ENCODE data around the gene POU5F2. TPM values are rescaled to one million over a fixed set of nuclear protein-coding genes. Genes with fewer than 3 reads are reported as not detected.

POU5F2 gene
- total RNA-seq, 1 experiment from 2014 or later = 0.73 TPM

DNA sequence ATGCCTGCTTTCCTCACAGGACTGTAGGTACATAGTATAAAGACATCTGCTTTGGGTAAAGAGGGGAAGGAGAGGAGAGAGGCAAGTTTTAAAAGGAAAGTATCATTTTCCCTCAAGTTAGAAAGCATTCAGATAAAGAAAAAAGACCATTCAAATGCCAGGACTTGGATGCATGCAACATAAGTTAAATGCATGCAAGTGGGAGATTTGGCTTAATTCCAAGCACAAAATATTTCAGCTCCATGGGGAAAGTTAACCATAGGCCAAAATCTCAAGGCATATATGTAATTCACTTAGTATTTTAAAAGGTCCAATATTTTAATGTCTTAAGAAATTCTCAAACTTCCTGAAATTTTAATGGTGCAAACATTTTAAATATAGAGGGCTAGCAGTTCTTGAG lies 36.4 kb downstream of the POU5F2 start:
- TF ChIP-seq EZH2 (IDR thresholded peaks at IDR 0.05; ENCODE audit: borderline replicate concordance, low read depth, low read length, poor library complexity, severe bottlenecking) (no peak), CTCF (conservative IDR thresholded peaks at IDR 0.05; ENCODE audit: low read depth, low read length) (no peak)
- ChIA-PET POLR2A (ENCODE audit: low non-redundant PET) (no interaction called here), CTCF (no interaction called here)
- DNase-seq (ENCODE audit: low spot score) = no peak
- intact Hi-C loops (cut with micrococcal nuclease; ENCODE audit: unreplicated experiment) = no loop called here
- Histone ChIP-seq H3K27ac (ENCODE audit: low read depth, low read length, poor library complexity, severe bottlenecking) (no peak overlapping the region), H3K4me1 (ENCODE audit: insufficient read depth, low read length, poor library complexity, severe bottlenecking) (peaks cover 4% of the 10 kb centered on the region), H3K36me3 (ENCODE audit: insufficient read depth, low read length, poor library complexity, severe bottlenecking) (no peaks in the 10 kb centered on the region), H3K4me3 (ENCODE audit: low read depth, low read length, poor library complexity, severe bottlenecking) (no peak overlapping the region), H3K27me3 (replicated peaks; ENCODE audit: insufficient read depth, low read depth, low read length, poor library complexity) (no peaks in the 10 kb centered on the region), H3K9me3 (ENCODE audit: low read depth, low read length, poor library complexity, severe bottlenecking) (no peaks in the 10 kb centered on the region)
- no TSS peak for BruUV-seq (replicated peaks)

DNA sequence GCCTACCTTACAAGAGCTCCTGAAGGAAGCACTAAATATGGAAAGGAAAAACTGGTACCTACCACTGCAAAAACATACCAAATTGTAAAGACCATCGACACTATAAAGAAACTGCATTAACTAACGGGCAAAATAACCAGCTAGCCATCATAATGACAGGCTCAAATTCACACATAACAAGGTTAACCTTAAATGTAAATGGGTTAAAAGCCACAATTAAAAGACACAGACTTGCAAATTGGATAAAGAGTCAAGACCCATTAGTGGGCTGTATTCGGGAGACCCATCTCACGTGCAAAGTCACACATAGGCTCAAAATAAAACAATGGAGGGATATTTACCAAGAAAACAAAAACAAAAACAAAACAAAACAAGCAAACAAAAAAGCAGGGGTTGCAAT lies 49.4 kb downstream of the POU5F2 start:
- Histone ChIP-seq H3K4me1 (ENCODE audit: insufficient read depth, low read length, poor library complexity, severe bottlenecking) (no peaks in the 10 kb centered on the region), H3K36me3 (ENCODE audit: insufficient read depth, low read length, poor library complexity, severe bottlenecking) (no peaks in the 10 kb centered on the region), H3K27ac (ENCODE audit: low read depth, low read length, poor library complexity, severe bottlenecking) (no peak overlapping the region), H3K4me3 (ENCODE audit: low read depth, low read length, poor library complexity, severe bottlenecking) (no peak overlapping the region), H3K9me3 (ENCODE audit: low read depth, low read length, poor library complexity, severe bottlenecking) (no peaks in the 10 kb centered on the region), H3K27me3 (replicated peaks; ENCODE audit: insufficient read depth, low read depth, low read length, poor library complexity) (no peaks in the 10 kb centered on the region)
- ChIA-PET CTCF (no interaction called here), POLR2A (ENCODE audit: low non-redundant PET) (no interaction called here)
- no peak for DNase-seq (ENCODE audit: low spot score)
- intact Hi-C loops (cut with micrococcal nuclease; ENCODE audit: unreplicated experiment) = no loop called here
- no peak for TF ChIP-seq EZH2 (IDR thresholded peaks at IDR 0.05; ENCODE audit: borderline replicate concordance, low read depth, low read length, poor library complexity, severe bottlenecking)
- TF ChIP-seq CTCF (conservative IDR thresholded peaks at IDR 0.05; ENCODE audit: low read depth, low read length) = no peak
- no TSS peak for BruUV-seq (replicated peaks)

Other genes starting within 250 kb of the POU5F2 start
- gene NR2F1-AS1, start 160.4 kb downstream of the POU5F2 start, total RNA-seq (2021) = 1.8 and 2.3 TPM in 2 replicates
- 3.0 and 3.5 TPM in 2 replicates for gene NR2F1, start 158.4 kb downstream of the POU5F2 start, total RNA-seq (2021)

Data from A673 (cell line).